SK-N-SH (cell line): ENCODE data around the gene SHLD1.

Source experiments
- FOXM1 ChIP-seq: IDR thresholded peaks from 2 replicates; pipeline ENCODE4 v1.4.0; 2012; ENCODE audit warnings: low read depth, mild to moderate bottlenecking
- POLR2AphosphoS5 ChIP-seq: IDR thresholded peaks from 2 replicates; pipeline ENCODE4 v1.6.1; 2012; ENCODE audit warnings: low read depth, low read length
- TF ChIP-seq, protein P1 (sequence below): fragments of 200-600 bp; sonication (generic); IDR thresholded peaks from 2 replicates; pipeline ENCODE4 v1.6.1; 2017; ENCODE audit warnings: antibody characterized with exemption, mild to moderate bottlenecking, moderate library complexity

GRCh38 chr20:5731753-5732366, 18.3 kb upstream of the SHLD1 start:
- TF ChIP-seq, protein P1, sequence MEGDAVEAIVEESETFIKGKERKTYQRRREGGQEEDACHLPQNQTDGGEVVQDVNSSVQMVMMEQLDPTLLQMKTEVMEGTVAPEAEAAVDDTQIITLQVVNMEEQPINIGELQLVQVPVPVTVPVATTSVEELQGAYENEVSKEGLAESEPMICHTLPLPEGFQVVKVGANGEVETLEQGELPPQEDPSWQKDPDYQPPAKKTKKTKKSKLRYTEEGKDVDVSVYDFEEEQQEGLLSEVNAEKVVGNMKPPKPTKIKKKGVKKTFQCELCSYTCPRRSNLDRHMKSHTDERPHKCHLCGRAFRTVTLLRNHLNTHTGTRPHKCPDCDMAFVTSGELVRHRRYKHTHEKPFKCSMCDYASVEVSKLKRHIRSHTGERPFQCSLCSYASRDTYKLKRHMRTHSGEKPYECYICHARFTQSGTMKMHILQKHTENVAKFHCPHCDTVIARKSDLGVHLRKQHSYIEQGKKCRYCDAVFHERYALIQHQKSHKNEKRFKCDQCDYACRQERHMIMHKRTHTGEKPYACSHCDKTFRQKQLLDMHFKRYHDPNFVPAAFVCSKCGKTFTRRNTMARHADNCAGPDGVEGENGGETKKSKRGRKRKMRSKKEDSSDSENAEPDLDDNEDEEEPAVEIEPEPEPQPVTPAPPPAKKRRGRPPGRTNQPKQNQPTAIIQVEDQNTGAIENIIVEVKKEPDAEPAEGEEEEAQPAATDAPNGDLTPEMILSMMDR: no peak
- no peak for TF ChIP-seq FOXM1
- TF ChIP-seq POLR2AphosphoS5: no peak
